Stimulated activated naive CD8-positive, alpha-beta T cell treated with anti-CD3 and anti-CD28 coated beads, Interleukin-15, amount 100 ng/mL, for 72 hours (primary cell): Measurements from ENCODE around the gene BPGM.
A peak's percentile ranks its signal among the peaks of the same experiment; 100 is the strongest.

ENCODE experiments used
- ATAC-seq: fragments of 150-1000 bp; cut with Tn5 transposase; 2 replicates; pipeline ENCODE4 v1.10.0; 2021; ENCODE audit warnings: mild to moderate bottlenecking, moderate library complexity
- DNase-seq, 2 donors: peaks; one replicate each; pipeline ENCODE4 v3.0.0; 2021 to 2022
- H3K27ac Mint-ChIP-seq, 2 donors: one replicate each; pipeline ENCODE4 v1.8.0; 2022; ENCODE audit warnings: mild to moderate bottlenecking in 2 of 2, mixed read lengths in 2 of 2, moderate library complexity in 2 of 2
- H3K27me3 Mint-ChIP-seq: one replicate; pipeline ENCODE4 v1.8.0; 2022; ENCODE audit warnings: mixed read lengths
- H3K4me1 Mint-ChIP-seq: one replicate; pipeline ENCODE4 v1.8.0; 2022; ENCODE audit warnings: mild to moderate bottlenecking, mixed read lengths
- H3K4me3 Mint-ChIP-seq, 2 donors: one replicate each; pipeline ENCODE4 v1.8.0; 2022; ENCODE audit warnings: mild to moderate bottlenecking in 2 of 2, mixed read lengths in 2 of 2, moderate library complexity in 1 of 2
- H3K9me3 Mint-ChIP-seq, 2 donors: one replicate each; pipeline ENCODE4 v1.8.0; 2022; ENCODE audit warnings: mixed read lengths in 2 of 2

BPGM gene

GRCh38 chr7:134646425-134647305 lies at the start of gene BPGM:
Gene BPGM, plus strand, starts transcription at chr7:134646853. Its CDS starts 14,655 bp downstream, at chr7:134661508.
- Mint-ChIP-seq H3K27me3 (no peaks in the 10 kb centered on the region), H3K27ac (no peak within 1 kb of the TSS)

GRCh38 chr7:134599371-134599770 lies 47.3 kb upstream of the BPGM start:
- Mint-ChIP-seq H3K4me3 (no peak overlapping the region), H3K27ac (no peak overlapping the region), H3K4me1 (no peaks in the 10 kb centered on the region), H3K27me3 (peaks cover 28% of the 10 kb centered on the region), H3K9me3 (peaks cover 0 to 6% of the 10 kb centered on the region in 2 donors)
- no peak for DNase-seq
- no peak for ATAC-seq

More at GRCh38 chr7:134646425-134647305, at the start of gene BPGM:
- Mint-ChIP-seq H3K4me3 (no peak within 1 kb of the TSS), H3K9me3 (peaks cover 8% of the 10 kb centered on the region in 2 donors), H3K4me1 (peaks cover 40% of the 10 kb centered on the region)
- peak; percentile 98 for ATAC-seq
- peak; percentile 96 to 99 for DNase-seq

- peaks cover 4% of the 10 kb centered on the region for H3K4me1 Mint-ChIP-seq
- ATAC-seq (no peak), DNase-seq (no peak)
- H3K4me3 Mint-ChIP-seq, result no peak overlapping the region
- no peak overlapping the region for H3K27ac Mint-ChIP-seq
- H3K27me3 Mint-ChIP-seq, result peaks cover 41% of the 10 kb centered on the region
- H3K9me3 Mint-ChIP-seq, result peaks cover 0 to 6% of the 10 kb centered on the region in 2 donors
Observed at GRCh38 chr7:134601459-134601858, 45.2 kb upstream of the BPGM start.

GRCh38 chr7:134602881-134603451 lies 43.7 kb upstream of the BPGM start:
- H3K4me1 Mint-ChIP-seq, result peaks cover 6% of the 10 kb centered on the region
- no peak overlapping the region for H3K4me3 Mint-ChIP-seq
- H3K27me3 Mint-ChIP-seq, result peaks cover 47% of the 10 kb centered on the region
- ATAC-seq, result no peak
- H3K9me3 Mint-ChIP-seq, result peaks cover 0 to 6% of the 10 kb centered on the region in 2 donors
- DNase-seq, result no peak
- no peak overlapping the region for H3K27ac Mint-ChIP-seq

- H3K9me3 Mint-ChIP-seq, result no peaks in the 10 kb centered on the region
- H3K4me1 Mint-ChIP-seq, result peaks cover 6% of the 10 kb centered on the region
- H3K4me3 Mint-ChIP-seq, result peak overlapping the region; percentile 50 to 61
- peaks cover 55% of the 10 kb centered on the region for H3K27me3 Mint-ChIP-seq
- no peak overlapping the region for H3K27ac Mint-ChIP-seq
- ATAC-seq, result peak; percentile 94
- peak; percentile 59 to 62 for DNase-seq
Observed at GRCh38 chr7:134605978-134606923, 40.4 kb upstream of the BPGM start.

GRCh38 chr7:134611611-134612151 lies 35.0 kb upstream of the BPGM start:
- H3K4me3 Mint-ChIP-seq, result no peak overlapping the region
- no peak overlapping the region for H3K27ac Mint-ChIP-seq
- DNase-seq, result no peak
- ATAC-seq, result no peak
- peaks cover 12% of the 10 kb centered on the region for H3K4me1 Mint-ChIP-seq
- peaks cover 42% of the 10 kb centered on the region for H3K27me3 Mint-ChIP-seq
- no peaks in the 10 kb centered on the region for H3K9me3 Mint-ChIP-seq

GRCh38 chr7:134612197-134612596 lies 34.5 kb upstream of the BPGM start:
- peaks cover 11% of the 10 kb centered on the region for H3K4me1 Mint-ChIP-seq
- no peak for DNase-seq

GRCh38 chr7:134613623-134614347 lies 32.9 kb upstream of the BPGM start:
- peaks cover 11% of the 10 kb centered on the region for H3K4me1 Mint-ChIP-seq
- H3K4me3 Mint-ChIP-seq, result peak overlapping the region; percentile 12 to 67
- no peaks in the 10 kb centered on the region for H3K9me3 Mint-ChIP-seq
- H3K27ac Mint-ChIP-seq, result peak overlapping the region; percentile 9 to 72
- DNase-seq, result peak in 1 of 2 donors; percentile 49
- peak; percentile 86 for ATAC-seq
- H3K27me3 Mint-ChIP-seq, result peaks cover 46% of the 10 kb centered on the region

More at GRCh38 chr7:134612197-134612596, 34.5 kb upstream of the BPGM start:
- ATAC-seq, result no peak
- H3K9me3 Mint-ChIP-seq, result no peaks in the 10 kb centered on the region
- H3K27ac Mint-ChIP-seq, result no peak overlapping the region
- peaks cover 42% of the 10 kb centered on the region for H3K27me3 Mint-ChIP-seq
- H3K4me3 Mint-ChIP-seq, result no peak overlapping the region

GRCh38 chr7:134616611-134617010 lies 30.0 kb upstream of the BPGM start:
- H3K4me1 Mint-ChIP-seq, result peaks cover 11% of the 10 kb centered on the region
- peaks cover 61% of the 10 kb centered on the region for H3K27me3 Mint-ChIP-seq
- no peak overlapping the region for H3K27ac Mint-ChIP-seq
- DNase-seq (no peak), ATAC-seq (no peak)
- H3K4me3 Mint-ChIP-seq, result no peak overlapping the region
- no peaks in the 10 kb centered on the region for H3K9me3 Mint-ChIP-seq

- Mint-ChIP-seq H3K4me3 (no peak overlapping the region), H3K9me3 (no peaks in the 10 kb centered on the region), H3K27ac (peak overlapping the region in 1 of 2 donors; percentile 27), H3K27me3 (peaks cover 73% of the 10 kb centered on the region), H3K4me1 (peaks cover 6% of the 10 kb centered on the region)
- DNase-seq, result no peak
- ATAC-seq, result no peak
Observed at GRCh38 chr7:134618756-134619530, 27.7 kb upstream of the BPGM start.

GRCh38 chr7:134619627-134620331 lies 26.9 kb upstream of the BPGM start:
- Mint-ChIP-seq H3K27ac (no peak overlapping the region), H3K9me3 (no peaks in the 10 kb centered on the region), H3K27me3 (peaks cover 75% of the 10 kb centered on the region), H3K4me1 (no peaks in the 10 kb centered on the region), H3K4me3 (no peak overlapping the region)
- ATAC-seq (no peak), DNase-seq (no peak)

- peaks cover 6% of the 10 kb centered on the region for H3K4me1 Mint-ChIP-seq
- peaks cover 68% of the 10 kb centered on the region for H3K27me3 Mint-ChIP-seq
- DNase-seq (no peak), ATAC-seq (no peak)
- H3K9me3 Mint-ChIP-seq, result no peaks in the 10 kb centered on the region
- H3K27ac Mint-ChIP-seq, result peak overlapping the region in 1 of 2 donors; percentile 13
- no peak overlapping the region for H3K4me3 Mint-ChIP-seq
Observed at GRCh38 chr7:134622303-134622995, 24.2 kb upstream of the BPGM start.

GRCh38 chr7:134623193-134623592 lies 23.5 kb upstream of the BPGM start:
- Mint-ChIP-seq H3K27ac (no peak overlapping the region), H3K9me3 (no peaks in the 10 kb centered on the region), H3K27me3 (peaks cover 69% of the 10 kb centered on the region), H3K4me1 (peaks cover 9% of the 10 kb centered on the region), H3K4me3 (no peak overlapping the region)
- DNase-seq, result no peak
- ATAC-seq, result no peak
